Hematopoietic multipotent progenitor cell (in vitro differentiated cells): ENCODE measurements around the gene USP48. TPM values are rescaled to one million over a fixed set of nuclear protein-coding genes. Genes with fewer than 3 reads are reported as not detected.

ENCODE experiments used
- DNase-seq, 3 donors: peaks; one replicate each; pipeline ENCODE4 v3.0.0-alpha.2; 2011 to 2015; ENCODE audit warnings: low read depth in 2 of 3, low spot score in 2 of 3
- total RNA-seq: library from RNA; depleted of rRNA; stranded (reverse); fragments of >200 nt; gene quantifications from one replicate; pipeline ENCODE4 v1.2.3, GENCODE V29; 2012

Gene USP48
- total RNA-seq, 1 donor: 31.2 TPM

- DNase-seq: no peak
Observed at GRCh38 chr1:21749859-21750468, 33.0 kb downstream of the USP48 start.

GRCh38 chr1:21749109-21749508, 33.8 kb downstream of the USP48 start:
- DNase-seq: no peak

- no peak for DNase-seq
Observed at GRCh38 chr1:21743476-21743875, 39.5 kb downstream of the USP48 start.

GRCh38 chr1:21742578-21742977, 40.4 kb downstream of the USP48 start:
- DNase-seq: no peak

GRCh38 chr1:21741206-21741605, 41.7 kb downstream of the USP48 start:
- DNase-seq: no peak

GRCh38 chr1:21736876-21737275, 46.1 kb downstream of the USP48 start:
- DNase-seq: no peak

GRCh38 chr1:21736011-21736410, 46.9 kb downstream of the USP48 start:
- no peak for DNase-seq

- DNase-seq: no peak
Observed at GRCh38 chr1:21734526-21734925, 48.4 kb downstream of the USP48 start.

- DNase-seq: no peak
Observed at GRCh38 chr1:21732664-21733063, 50.3 kb downstream of the USP48 start.

GRCh38 chr1:21725748-21726392, 57.1 kb downstream of the USP48 start:
- no peak for DNase-seq

GRCh38 chr1:21724570-21724969, 58.4 kb downstream of the USP48 start:
- DNase-seq: no peak

- DNase-seq: no peak
Observed at GRCh38 chr1:21724098-21724497, 58.9 kb downstream of the USP48 start.

- peak in 2 of 3 donors; percentile 29 to 39 for DNase-seq
Observed at GRCh38 chr1:21721295-21721985, 61.5 kb downstream of the USP48 start.

- DNase-seq: no peak
Observed at GRCh38 chr1:21716169-21716568, 66.8 kb downstream of the USP48 start.

GRCh38 chr1:21707891-21708290, 75.1 kb downstream of the USP48 start:
- DNase-seq: no peak

- no peak for DNase-seq
Observed at GRCh38 chr1:21707086-21707840, 75.7 kb downstream of the USP48 start.

GRCh38 chr1:21706151-21706835, 76.7 kb downstream of the USP48 start:
- DNase-seq: no peak

GRCh38 chr1:21705303-21705980, 77.5 kb downstream of the USP48 start:
- DNase-seq: no peak

- no peak for DNase-seq
Observed at GRCh38 chr1:21704145-21704544, 78.8 kb downstream of the USP48 start.

- peak in 2 of 3 donors; percentile 48 to 75 for DNase-seq
Observed at GRCh38 chr1:21703318-21703963, 79.5 kb downstream of the USP48 start.
